GM12873 (cell line): ENCODE results near the gene MPC1.

ENCODE experiments used
- TF ChIP-seq, protein P1 (sequence below): IDR thresholded peaks from 2 replicates; pipeline ENCODE4 v1.5.1; 2012; ENCODE audit warnings: low read depth, mild to moderate bottlenecking, moderate library complexity, low read length, control low read depth; ENCODE audit not compliant: insufficient read depth; ENCODE audit errors: missing control alignments

The MPC1 gene

DNA sequence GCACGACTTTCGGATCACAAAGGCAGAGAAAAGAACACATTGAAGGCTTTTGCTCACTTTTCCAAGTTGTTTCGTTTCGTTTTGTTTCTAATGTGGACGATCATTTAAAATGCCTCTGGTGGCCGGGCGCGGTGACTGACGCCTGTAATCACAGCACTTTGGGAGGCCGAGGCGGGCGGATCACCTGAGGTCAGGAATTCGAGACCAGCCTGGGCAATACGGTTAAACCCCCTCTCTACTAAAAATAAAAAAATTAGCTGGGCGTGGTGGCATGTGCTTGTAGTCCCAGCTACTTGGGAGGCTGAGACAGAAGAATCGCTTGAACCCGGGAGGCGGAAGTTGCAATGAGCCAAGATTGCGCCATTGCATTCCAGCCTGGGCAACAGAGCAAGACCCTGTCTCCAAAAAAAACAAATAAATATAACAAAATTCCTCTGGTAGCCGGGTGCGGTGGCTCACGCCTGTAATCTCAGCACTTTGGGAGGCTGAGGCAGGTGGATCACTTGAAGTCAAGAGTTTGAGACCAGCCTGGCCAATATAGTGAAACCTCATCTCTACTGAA lies 1.1 kb upstream of the MPC1 start:
- TF ChIP-seq, protein P1, sequence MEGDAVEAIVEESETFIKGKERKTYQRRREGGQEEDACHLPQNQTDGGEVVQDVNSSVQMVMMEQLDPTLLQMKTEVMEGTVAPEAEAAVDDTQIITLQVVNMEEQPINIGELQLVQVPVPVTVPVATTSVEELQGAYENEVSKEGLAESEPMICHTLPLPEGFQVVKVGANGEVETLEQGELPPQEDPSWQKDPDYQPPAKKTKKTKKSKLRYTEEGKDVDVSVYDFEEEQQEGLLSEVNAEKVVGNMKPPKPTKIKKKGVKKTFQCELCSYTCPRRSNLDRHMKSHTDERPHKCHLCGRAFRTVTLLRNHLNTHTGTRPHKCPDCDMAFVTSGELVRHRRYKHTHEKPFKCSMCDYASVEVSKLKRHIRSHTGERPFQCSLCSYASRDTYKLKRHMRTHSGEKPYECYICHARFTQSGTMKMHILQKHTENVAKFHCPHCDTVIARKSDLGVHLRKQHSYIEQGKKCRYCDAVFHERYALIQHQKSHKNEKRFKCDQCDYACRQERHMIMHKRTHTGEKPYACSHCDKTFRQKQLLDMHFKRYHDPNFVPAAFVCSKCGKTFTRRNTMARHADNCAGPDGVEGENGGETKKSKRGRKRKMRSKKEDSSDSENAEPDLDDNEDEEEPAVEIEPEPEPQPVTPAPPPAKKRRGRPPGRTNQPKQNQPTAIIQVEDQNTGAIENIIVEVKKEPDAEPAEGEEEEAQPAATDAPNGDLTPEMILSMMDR: peak; percentile 42

DNA sequence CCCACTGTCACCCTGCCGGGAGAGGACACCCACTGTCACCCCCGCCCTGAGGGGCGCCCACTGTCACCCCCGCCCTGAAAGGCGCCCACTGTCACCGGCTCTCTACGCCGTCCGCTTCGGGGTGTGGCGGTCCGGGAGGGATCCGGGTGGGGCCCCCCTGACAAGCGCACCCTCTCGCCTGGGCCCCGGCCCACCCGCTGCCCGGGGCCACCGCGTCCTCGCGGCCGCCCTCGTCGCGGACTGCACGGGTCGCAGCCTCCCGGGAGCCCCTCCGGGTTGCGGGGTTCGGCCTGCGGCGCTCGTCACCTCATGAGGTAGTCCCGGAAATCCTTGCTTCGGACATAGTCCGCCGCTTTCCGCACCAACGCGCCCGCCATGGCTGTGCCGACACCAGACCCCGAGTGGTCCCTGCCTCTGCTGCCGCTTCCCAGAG lies 224 bp downstream of the MPC1 start:
- TF ChIP-seq, protein P1: no peak

DNA sequence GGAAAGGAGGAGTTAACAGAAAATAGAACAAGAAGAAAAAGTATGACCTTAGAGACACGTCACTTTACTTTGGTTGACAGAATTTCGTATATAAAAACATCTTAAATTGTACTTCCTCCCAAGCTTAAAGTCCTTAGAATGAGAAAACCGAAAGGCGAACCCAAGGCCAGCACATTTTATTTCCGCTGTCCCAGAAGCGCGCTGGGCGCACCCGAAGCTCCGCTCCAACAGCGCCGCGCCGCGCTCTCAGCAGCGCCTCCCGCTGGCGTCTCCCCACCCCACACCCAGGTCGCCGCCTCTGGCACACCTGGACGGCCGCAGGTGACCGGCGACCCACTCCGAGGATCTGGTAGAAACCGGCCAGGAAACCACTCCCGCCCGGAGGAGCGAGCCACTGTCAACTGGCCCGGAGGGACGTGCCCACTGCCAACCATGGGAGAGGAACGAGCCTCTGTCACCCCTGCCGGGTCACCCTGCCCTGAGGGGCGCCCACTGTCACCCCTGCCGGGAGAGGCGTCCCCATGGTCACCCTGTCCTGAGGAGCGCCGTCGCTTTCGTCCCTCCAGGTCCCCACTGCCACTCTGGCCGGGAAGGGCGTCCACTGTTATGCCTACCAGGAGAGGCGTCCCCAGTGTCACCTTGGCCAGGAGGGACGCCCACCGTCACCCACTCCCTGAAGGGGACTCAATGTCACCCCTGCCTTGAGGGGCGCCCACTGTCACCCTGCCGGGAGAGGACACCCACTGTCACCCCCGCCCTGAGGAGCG lies 824 bp downstream of the MPC1 start:
- TF ChIP-seq, protein P1: peak; percentile 86

DNA sequence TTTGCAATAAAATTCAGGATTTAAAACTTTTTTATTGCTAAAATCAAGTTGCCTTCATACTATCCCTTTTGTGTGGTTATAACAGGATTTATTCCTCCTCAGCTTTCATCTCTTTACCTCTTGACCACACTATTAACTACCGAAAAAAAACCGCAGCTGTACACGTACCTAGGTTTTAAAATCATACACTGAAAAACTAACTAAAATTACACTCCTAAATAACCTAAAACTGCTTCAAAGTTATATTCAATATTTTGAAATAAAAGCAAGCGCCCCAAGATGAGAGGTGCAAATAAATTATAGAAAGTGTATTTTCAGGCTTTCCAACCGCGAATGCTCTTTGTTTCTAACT lies 1.4 kb downstream of the MPC1 start:
- TF ChIP-seq, protein P1: no peak

DNA sequence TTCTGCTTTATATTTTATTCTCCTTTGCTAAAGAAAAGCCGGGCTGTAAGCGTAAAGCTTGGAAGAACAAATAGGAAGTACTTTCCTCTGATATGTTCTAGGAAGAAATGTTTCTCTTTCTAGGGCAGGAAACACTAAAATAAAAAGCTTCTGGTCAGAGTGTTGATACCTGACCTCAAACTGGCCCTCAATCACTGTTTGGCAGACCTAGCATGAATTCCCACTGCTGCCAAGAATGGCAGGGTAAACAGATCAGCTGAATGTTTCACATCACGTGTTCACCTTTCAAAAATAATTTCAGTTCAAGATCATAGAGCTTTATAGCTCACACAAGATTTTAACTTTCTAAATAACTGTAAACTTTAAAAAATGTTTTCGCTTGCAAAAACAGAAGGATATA lies 2.9 kb downstream of the MPC1 start:
- TF ChIP-seq, protein P1: no peak

DNA sequence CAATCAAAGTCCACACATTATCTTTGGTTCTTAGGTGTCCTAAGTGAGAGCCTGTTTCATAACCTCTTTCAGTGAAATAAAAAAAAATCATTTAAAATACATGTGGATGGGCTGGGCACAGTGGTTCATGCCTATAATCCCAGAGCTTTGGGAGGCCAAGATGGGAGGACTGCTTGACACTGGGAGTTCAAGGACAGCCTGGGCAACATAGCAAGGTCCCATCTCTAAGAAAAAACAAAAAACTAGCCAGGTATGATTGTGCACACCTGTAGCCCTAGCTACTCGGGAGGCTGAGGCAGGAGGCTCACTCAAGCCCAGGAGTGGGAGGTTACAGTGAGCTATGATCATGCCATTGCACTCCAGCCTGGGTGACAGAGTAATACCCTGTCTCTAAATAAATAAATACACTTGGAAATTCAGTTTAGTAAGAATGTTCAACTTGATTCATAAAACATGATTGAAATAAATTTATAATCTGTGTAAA lies 3.6 kb downstream of the MPC1 start:
- TF ChIP-seq, protein P1: no peak

DNA sequence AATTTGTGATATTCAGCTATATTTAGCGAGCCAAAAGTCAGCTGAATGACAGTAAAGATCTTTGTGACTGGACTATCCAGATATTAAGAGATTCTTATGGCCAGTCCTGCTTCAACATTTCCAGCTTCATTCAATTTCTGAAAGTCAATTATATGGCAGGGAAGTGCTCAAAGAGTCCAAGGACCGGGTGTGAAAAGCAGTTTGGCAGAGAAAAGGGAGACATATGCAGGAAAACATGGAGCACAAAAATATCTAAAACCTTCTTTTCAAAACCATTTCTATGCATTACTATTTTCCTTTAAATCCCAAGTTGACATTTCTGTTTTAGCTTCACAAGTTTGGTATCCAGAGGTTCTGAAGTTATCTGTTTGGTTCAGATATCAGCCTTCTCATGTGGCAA lies 5.0 kb downstream of the MPC1 start:
- TF ChIP-seq, protein P1: no peak
